ENCODE results near the gene CSF1.
"Not testable (repeated sequence)": the region's sequence is repeated elsewhere in the genome, so short reads cannot be mapped to it uniquely, and the experiment has no call there.

The CSF1 gene

GRCh38 chr1:109913360-109913879 lies 2.8 kb downstream of the CSF1 start:
- WGBS: 90% methylated on average over 1 of the region's 1 CpG

GRCh38 chr1:109914587-109915240 lies 4.1 kb downstream of the CSF1 start:
- Histone ChIP-seq H3K4me3 (ENCODE audit: low read length) (no peak overlapping the region), H3K27ac (ENCODE audit: low read depth, low read length) (no peak overlapping the region), H3K4me1 (ENCODE audit: insufficient read depth, low read length) (peaks cover 16% of the 10 kb centered on the region), H3K9me3 (ENCODE audit: insufficient read depth, low read depth, low read length) (no peaks in the 10 kb centered on the region), H3K36me3 (ENCODE audit: insufficient read depth, low read length) (0 out of 2 replicates have a peak, but pooled peaks cover 3% of the 10 kb centered on the region), H3K9ac (ENCODE audit: low read depth, low read length) (no peak overlapping the region), H3K27me3 (ENCODE audit: insufficient read depth, low read length) (peaks cover 33% of the 10 kb centered on the region)
- 88% methylated on average over 6 of the region's 6 CpGs for WGBS

More at GRCh38 chr1:109913360-109913879, 2.8 kb downstream of the CSF1 start:
- H3K36me3 ChIP-seq (ENCODE audit: insufficient read depth, low read length): 0 out of 2 replicates have a peak, but pooled peaks cover 1% of the 10 kb centered on the region
- H3K27me3 ChIP-seq (ENCODE audit: insufficient read depth, low read length): peaks cover 46% of the 10 kb centered on the region
- H3K4me1 ChIP-seq (ENCODE audit: insufficient read depth, low read length): peaks cover 17% of the 10 kb centered on the region
- H3K27ac ChIP-seq (ENCODE audit: low read depth, low read length): no peak overlapping the region
- H3K9ac ChIP-seq (ENCODE audit: low read depth, low read length): no peak overlapping the region
- no peak overlapping the region for H3K4me3 ChIP-seq (ENCODE audit: low read length)
- H3K9me3 ChIP-seq (ENCODE audit: insufficient read depth, low read depth, low read length): no peaks in the 10 kb centered on the region

- no peak overlapping the region for H3K4me3 ChIP-seq (ENCODE audit: low read length)
- peaks cover 10% of the 10 kb centered on the region for H3K27me3 ChIP-seq (ENCODE audit: insufficient read depth, low read length)
- 91% methylated on average over 9 of the region's 9 CpGs for WGBS
- no peak overlapping the region for H3K9ac ChIP-seq (ENCODE audit: low read depth, low read length)
- H3K36me3 ChIP-seq (ENCODE audit: insufficient read depth, low read length): 0 out of 2 replicates have a peak, but pooled peaks cover 3% of the 10 kb centered on the region
- H3K4me1 ChIP-seq (ENCODE audit: insufficient read depth, low read length): peaks cover 4% of the 10 kb centered on the region
- H3K27ac ChIP-seq (ENCODE audit: low read depth, low read length): no peak overlapping the region
- H3K9me3 ChIP-seq (ENCODE audit: insufficient read depth, low read depth, low read length): no peaks in the 10 kb centered on the region
Observed at GRCh38 chr1:109917051-109917767, 6.6 kb downstream of the CSF1 start.

GRCh38 chr1:109917768-109918606 lies 7.3 kb downstream of the CSF1 start:
- H3K27me3 ChIP-seq (ENCODE audit: insufficient read depth, low read length): peaks cover 2% of the 10 kb centered on the region; the same call in 1 of the 2 replicates
- H3K4me1 ChIP-seq (ENCODE audit: insufficient read depth, low read length): no peaks in the 10 kb centered on the region
- H3K9ac ChIP-seq (ENCODE audit: low read depth, low read length): no peak overlapping the region
- H3K9me3 ChIP-seq (ENCODE audit: insufficient read depth, low read depth, low read length): no peaks in the 10 kb centered on the region
- 0 out of 2 replicates have a peak, but pooled peaks cover 3% of the 10 kb centered on the region for H3K36me3 ChIP-seq (ENCODE audit: insufficient read depth, low read length)
- H3K27ac ChIP-seq (ENCODE audit: low read depth, low read length): no peak overlapping the region
- 91% methylated on average over 5 of the region's 6 CpGs for WGBS
- no peak overlapping the region for H3K4me3 ChIP-seq (ENCODE audit: low read length)

- Histone ChIP-seq H3K27me3 (ENCODE audit: insufficient read depth, low read length) (no peaks in the 10 kb centered on the region), H3K27ac (ENCODE audit: low read depth, low read length) (no peak overlapping the region), H3K9me3 (ENCODE audit: insufficient read depth, low read depth, low read length) (no peaks in the 10 kb centered on the region), H3K4me1 (ENCODE audit: insufficient read depth, low read length) (no peaks in the 10 kb centered on the region), H3K36me3 (ENCODE audit: insufficient read depth, low read length) (0 out of 2 replicates have a peak, but pooled peaks cover 3% of the 10 kb centered on the region), H3K9ac (ENCODE audit: low read depth, low read length) (no peak overlapping the region), H3K4me3 (ENCODE audit: low read length) (no peak overlapping the region)
- 92% methylated on average over 7 of the region's 7 CpGs for WGBS
Observed at GRCh38 chr1:109918671-109919070, 8.0 kb downstream of the CSF1 start.

GRCh38 chr1:109919303-109919702 lies 8.7 kb downstream of the CSF1 start:
- Histone ChIP-seq H3K9ac (ENCODE audit: low read depth, low read length) (no peak overlapping the region), H3K4me1 (ENCODE audit: insufficient read depth, low read length) (no peaks in the 10 kb centered on the region), H3K27me3 (ENCODE audit: insufficient read depth, low read length) (no peaks in the 10 kb centered on the region), H3K36me3 (ENCODE audit: insufficient read depth, low read length) (0 out of 2 replicates have a peak, but pooled peaks cover 3% of the 10 kb centered on the region), H3K4me3 (ENCODE audit: low read length) (no peak overlapping the region), H3K9me3 (ENCODE audit: insufficient read depth, low read depth, low read length) (no peaks in the 10 kb centered on the region), H3K27ac (ENCODE audit: low read depth, low read length) (no peak overlapping the region)
- 96% methylated on average over 5 of the region's 6 CpGs for WGBS

- not testable (repeated sequence) for H3K4me3 ChIP-seq (ENCODE audit: low read length); H3K27me3 ChIP-seq (ENCODE audit: insufficient read depth, low read length); H3K36me3 ChIP-seq (ENCODE audit: insufficient read depth, low read length); H3K27ac ChIP-seq (ENCODE audit: low read depth, low read length); H3K9me3 ChIP-seq (ENCODE audit: insufficient read depth, low read depth, low read length); H3K4me1 ChIP-seq (ENCODE audit: insufficient read depth, low read length); H3K9ac ChIP-seq (ENCODE audit: low read depth, low read length)
- WGBS: 95% methylated on average over 10 of the region's 10 CpGs
Observed at GRCh38 chr1:109920391-109920790, 9.7 kb downstream of the CSF1 start.

- Histone ChIP-seq H3K9me3 (ENCODE audit: insufficient read depth, low read depth, low read length) (no peaks in the 10 kb centered on the region), H3K4me1 (ENCODE audit: insufficient read depth, low read length) (no peaks in the 10 kb centered on the region), H3K27ac (ENCODE audit: low read depth, low read length) (no peak overlapping the region), H3K36me3 (ENCODE audit: insufficient read depth, low read length) (0 out of 2 replicates have a peak, but pooled peaks cover 3% of the 10 kb centered on the region), H3K4me3 (ENCODE audit: low read length) (no peak overlapping the region), H3K9ac (ENCODE audit: low read depth, low read length) (no peak overlapping the region), H3K27me3 (ENCODE audit: insufficient read depth, low read length) (no peaks in the 10 kb centered on the region)
- WGBS: 91% methylated on average over 8 of the region's 8 CpGs
Observed at GRCh38 chr1:109922326-109922725, 11.7 kb downstream of the CSF1 start.

- Histone ChIP-seq H3K27ac (ENCODE audit: low read depth, low read length) (no peak overlapping the region), H3K36me3 (ENCODE audit: insufficient read depth, low read length) (0 out of 2 replicates have a peak, but pooled peaks cover 3% of the 10 kb centered on the region), H3K9me3 (ENCODE audit: insufficient read depth, low read depth, low read length) (no peaks in the 10 kb centered on the region), H3K4me3 (ENCODE audit: low read length) (no peak overlapping the region), H3K4me1 (ENCODE audit: insufficient read depth, low read length) (no peaks in the 10 kb centered on the region), H3K9ac (ENCODE audit: low read depth, low read length) (no peak overlapping the region), H3K27me3 (ENCODE audit: insufficient read depth, low read length) (no peaks in the 10 kb centered on the region)
- 75% methylated on average over 17 of the region's 17 CpGs for WGBS
Observed at GRCh38 chr1:109923131-109923945, 12.7 kb downstream of the CSF1 start.

GRCh38 chr1:109923946-109924275 lies 13.3 kb downstream of the CSF1 start:
- no peak overlapping the region for H3K4me3 ChIP-seq (ENCODE audit: low read length)
- WGBS: 92% methylated on average over 12 of the region's 12 CpGs
- no peaks in the 10 kb centered on the region for H3K27me3 ChIP-seq (ENCODE audit: insufficient read depth, low read length)
- H3K27ac ChIP-seq (ENCODE audit: low read depth, low read length): no peak overlapping the region
- H3K9ac ChIP-seq (ENCODE audit: low read depth, low read length): no peak overlapping the region
- no peaks in the 10 kb centered on the region for H3K9me3 ChIP-seq (ENCODE audit: insufficient read depth, low read depth, low read length)
- no peaks in the 10 kb centered on the region for H3K4me1 ChIP-seq (ENCODE audit: insufficient read depth, low read length)
- H3K36me3 ChIP-seq (ENCODE audit: insufficient read depth, low read length): no peaks in the 10 kb centered on the region

All from HUES64 (cell line).